ENCODE data around the gene BOLA3. TPM values are rescaled to one million over a fixed set of nuclear protein-coding genes. Genes with fewer than 3 reads are reported as not detected.

BOLA3 gene
- total RNA-seq, 1 donor from 2014 or later, result 23.1 TPM

Other genes with a start within 250 kb of the BOLA3 start
- gene DGUOK, start 221.0 kb downstream of the BOLA3 start, total RNA-seq, result 35.8 and 39.6 TPM in 2 replicates
- gene TET3, start 163.0 kb downstream of the BOLA3 start, total RNA-seq, result 3.8 and 4.3 TPM in 2 replicates
- gene MOB1A, start 31.0 kb upstream of the BOLA3 start, total RNA-seq, result 94.8 and 122 TPM in 2 replicates
- 166 and 191 TPM in 2 replicates for gene MTHFD2, start 50.7 kb upstream of the BOLA3 start, total RNA-seq
- 0.04 TPM in 1 of 2 replicates, not detected in the other for gene SLC4A5, start 195.5 kb upstream of the BOLA3 start, total RNA-seq
- gene DCTN1, start 232.4 kb upstream of the BOLA3 start, total RNA-seq, result 143 and 172 TPM in 2 replicates